GM23338 (cell line): Measurements from ENCODE around the gene TMTC2. TPM values are rescaled to one million over a fixed set of nuclear protein-coding genes. Genes with fewer than 3 reads are reported as not detected.
"Not testable (repeated sequence)": the region's sequence is repeated elsewhere in the genome, so short reads cannot be mapped to it uniquely, and the experiment has no call there.

ENCODE experiments used
- ATAC-seq: fragments of 200-7000 bp; cut with Tn5 transposase; 3 replicates; pipeline ENCODE4 v1.9.1; 2020
- DNase-seq: peaks from one replicate; pipeline ENCODE4 v3.0.0-alpha.2; 2015; ENCODE audit warnings: low spot score
- H2AFZ ChIP-seq: fragments of 200-600 bp; sonication (generic); 2 replicates; pipeline ENCODE4 v1.8.0; 2016; ENCODE audit warnings: antibody characterized with exemption, mild to moderate bottlenecking, moderate library complexity
- H3F3A ChIP-seq: fragments of 200-600 bp; sonication (generic); replicated peaks from 2 replicates; pipeline ENCODE4 v1.8.0; 2017; ENCODE audit warnings: antibody characterized with exemption, mixed run types, low read depth
- H3K27ac ChIP-seq: fragments of 200-600 bp; sonication (generic); 2 replicates; pipeline ENCODE4 v1.6.1; 2016; ENCODE audit warnings: low read depth
- H3K27me3 ChIP-seq: fragments of 200-600 bp; sonication (generic); 2 replicates; pipeline ENCODE4 v1.8.0; 2016; ENCODE audit warnings: mild to moderate bottlenecking, mixed run types, moderate library complexity; ENCODE audit not compliant: insufficient read depth
- H3K36me3 ChIP-seq: fragments of 200-600 bp; sonication (generic); 2 replicates; pipeline ENCODE4 v1.8.0; 2016; ENCODE audit warnings: mild to moderate bottlenecking; ENCODE audit not compliant: insufficient read depth
- H3K4me1 ChIP-seq: fragments of 200-600 bp; sonication (generic); 2 replicates; pipeline ENCODE4 v1.8.0; 2016; ENCODE audit warnings: mild to moderate bottlenecking, moderate library complexity; ENCODE audit not compliant: insufficient read depth
- H3K4me2 ChIP-seq: fragments of 200-600 bp; sonication (generic); 2 replicates; pipeline ENCODE4 v1.7.1; 2017; ENCODE audit warnings: mixed run types
- H3K4me3 ChIP-seq: fragments of 200-600 bp; sonication (generic); 2 replicates; pipeline ENCODE4 v1.6.1; 2016; ENCODE audit warnings: mixed run types
- H3K79me2 ChIP-seq: fragments of 200-600 bp; sonication (generic); replicated peaks from 2 replicates; pipeline ENCODE4 v1.8.0; 2017; ENCODE audit warnings: mild to moderate bottlenecking; ENCODE audit not compliant: insufficient read depth
- H3K9me2 ChIP-seq: fragments of 200-600 bp; sonication (generic); 2 replicates; pipeline ENCODE4 v1.8.0; 2017; ENCODE audit not compliant: insufficient read depth
- H4K20me1 ChIP-seq: fragments of 200-600 bp; sonication (generic); replicated peaks from 2 replicates; pipeline ENCODE4 v1.8.0; 2017; ENCODE audit warnings: mild to moderate bottlenecking; ENCODE audit not compliant: insufficient read depth
- H3K27ac Mint-ChIP-seq: 2 replicates; pipeline ENCODE4 v1.8.0; 2020; ENCODE audit warnings: inconsistent platforms, mild to moderate bottlenecking, moderate library complexity, mixed read lengths
- H3K27me3 Mint-ChIP-seq: 3 replicates; pipeline ENCODE4 v1.8.0; 2022; ENCODE audit warnings: low read depth, mild to moderate bottlenecking, moderate library complexity, mixed read lengths, inconsistent platforms; ENCODE audit not compliant: insufficient read depth, poor library complexity
- H3K36me3 Mint-ChIP-seq: 3 replicates; pipeline ENCODE4 v1.8.0; 2021; ENCODE audit warnings: low read depth, mild to moderate bottlenecking, inconsistent platforms, moderate library complexity, mixed read lengths
- H3K4me1 Mint-ChIP-seq: 3 replicates; pipeline ENCODE4 v1.8.0; 2020; ENCODE audit warnings: mild to moderate bottlenecking, inconsistent platforms, mixed read lengths
- H3K4me3 Mint-ChIP-seq: 3 replicates; pipeline ENCODE4 v1.8.0; 2021; ENCODE audit warnings: moderate library complexity, mild to moderate bottlenecking, inconsistent platforms, mixed read lengths
- H3K9me3 Mint-ChIP-seq: 3 replicates; pipeline ENCODE4 v1.8.0; 2020; ENCODE audit warnings: moderate library complexity, mild to moderate bottlenecking, inconsistent platforms, mixed read lengths
- JUNB ChIP-seq: IDR thresholded peaks from one replicate; pipeline ENCODE4 v1.6.1; 2016; ENCODE audit warnings: antibody characterized with exemption; ENCODE audit not compliant: unreplicated experiment
- ZNF462 ChIP-seq: fragments of 250-450 bp; sonication (Bioruptor Pico); IDR thresholded peaks from 2 replicates; pipeline ENCODE4 v1.5.0; 2020; ENCODE audit warnings: mild to moderate bottlenecking, moderate library complexity
- polyA plus RNA-seq: library from polyadenylated mRNA; unstranded; fragments of >200 nt; fragmentation: Nextera tagmentation; extraction: Ambion mirVana; gene quantifications from 2 replicates; pipeline ENCODE4 v1.2.1, GENCODE V29; 2016
- total RNA-seq: library from RNA; depleted of rRNA; stranded (reverse); fragments of >200 nt; shearing (Covaris generic); gene quantifications from 2 replicates; pipeline ENCODE4 v1.2.3, GENCODE V29; 2014
- TF ChIP-seq, protein P1 (sequence below), 2 experiments: fragments of 200-600 bp in 1 of 2; sonication (generic) in 1 of 2; conservative IDR thresholded peaks; 2 replicates each; pipeline versions ENCODE4 v1.5.1 to v1.6.1; 2016 to 2017; ENCODE audit warnings: antibody characterized with exemption in 2 of 2, low read depth in 2 of 2, mild to moderate bottlenecking in 2 of 2, moderate library complexity in 1 of 2
- TF ChIP-seq, protein P2 (sequence below): IDR thresholded peaks from 2 replicates; pipeline ENCODE4 v1.6.1; 2016; ENCODE audit warnings: antibody characterized with exemption

TMTC2 gene
- total and polyA plus RNA-seq, 2 experiments from 2014 or later, result 0.57 to 6.5 TPM

- TF ChIP-seq ZNF462 (CRISPR knock-in tag) (no peak), JUNB (no peak)
- TF ChIP-seq, protein P1, sequence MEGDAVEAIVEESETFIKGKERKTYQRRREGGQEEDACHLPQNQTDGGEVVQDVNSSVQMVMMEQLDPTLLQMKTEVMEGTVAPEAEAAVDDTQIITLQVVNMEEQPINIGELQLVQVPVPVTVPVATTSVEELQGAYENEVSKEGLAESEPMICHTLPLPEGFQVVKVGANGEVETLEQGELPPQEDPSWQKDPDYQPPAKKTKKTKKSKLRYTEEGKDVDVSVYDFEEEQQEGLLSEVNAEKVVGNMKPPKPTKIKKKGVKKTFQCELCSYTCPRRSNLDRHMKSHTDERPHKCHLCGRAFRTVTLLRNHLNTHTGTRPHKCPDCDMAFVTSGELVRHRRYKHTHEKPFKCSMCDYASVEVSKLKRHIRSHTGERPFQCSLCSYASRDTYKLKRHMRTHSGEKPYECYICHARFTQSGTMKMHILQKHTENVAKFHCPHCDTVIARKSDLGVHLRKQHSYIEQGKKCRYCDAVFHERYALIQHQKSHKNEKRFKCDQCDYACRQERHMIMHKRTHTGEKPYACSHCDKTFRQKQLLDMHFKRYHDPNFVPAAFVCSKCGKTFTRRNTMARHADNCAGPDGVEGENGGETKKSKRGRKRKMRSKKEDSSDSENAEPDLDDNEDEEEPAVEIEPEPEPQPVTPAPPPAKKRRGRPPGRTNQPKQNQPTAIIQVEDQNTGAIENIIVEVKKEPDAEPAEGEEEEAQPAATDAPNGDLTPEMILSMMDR (conservative IDR thresholded peaks at IDR 0.05; ENCODE audit: low read depth in 2 of 2), result no peak
- TF ChIP-seq, protein P2, sequence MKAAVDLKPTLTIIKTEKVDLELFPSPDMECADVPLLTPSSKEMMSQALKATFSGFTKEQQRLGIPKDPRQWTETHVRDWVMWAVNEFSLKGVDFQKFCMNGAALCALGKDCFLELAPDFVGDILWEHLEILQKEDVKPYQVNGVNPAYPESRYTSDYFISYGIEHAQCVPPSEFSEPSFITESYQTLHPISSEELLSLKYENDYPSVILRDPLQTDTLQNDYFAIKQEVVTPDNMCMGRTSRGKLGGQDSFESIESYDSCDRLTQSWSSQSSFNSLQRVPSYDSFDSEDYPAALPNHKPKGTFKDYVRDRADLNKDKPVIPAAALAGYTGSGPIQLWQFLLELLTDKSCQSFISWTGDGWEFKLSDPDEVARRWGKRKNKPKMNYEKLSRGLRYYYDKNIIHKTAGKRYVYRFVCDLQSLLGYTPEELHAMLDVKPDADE, result no peak
Observed at GRCh38 chr12:82760423-82760822, 73.7 kb downstream of the TMTC2 start (continued).

- H3K36me3 Mint-ChIP-seq, H3K9me2 ChIP-seq, H3K9me3 Mint-ChIP-seq, H2AFZ ChIP-seq, DNase-seq, H4K20me1 ChIP-seq, H3K4me3 ChIP-seq, H3K4me3 Mint-ChIP-seq, H3K27me3 Mint-ChIP-seq, H3K27ac ChIP-seq, ATAC-seq, H3K27me3 ChIP-seq, H3K4me1 ChIP-seq, H3K79me2 ChIP-seq, H3F3A ChIP-seq, H3K36me3 ChIP-seq, H3K27ac Mint-ChIP-seq, H3K4me2 ChIP-seq: not testable (repeated sequence)
- H3K4me1 Mint-ChIP-seq, result peaks cover 13% of the 10 kb centered on the region
Observed at GRCh38 chr12:82765206-82765605, 78.5 kb downstream of the TMTC2 start.
